Measurements from ENCODE around the gene GGTLC1.

The GGTLC1 gene

DNA sequence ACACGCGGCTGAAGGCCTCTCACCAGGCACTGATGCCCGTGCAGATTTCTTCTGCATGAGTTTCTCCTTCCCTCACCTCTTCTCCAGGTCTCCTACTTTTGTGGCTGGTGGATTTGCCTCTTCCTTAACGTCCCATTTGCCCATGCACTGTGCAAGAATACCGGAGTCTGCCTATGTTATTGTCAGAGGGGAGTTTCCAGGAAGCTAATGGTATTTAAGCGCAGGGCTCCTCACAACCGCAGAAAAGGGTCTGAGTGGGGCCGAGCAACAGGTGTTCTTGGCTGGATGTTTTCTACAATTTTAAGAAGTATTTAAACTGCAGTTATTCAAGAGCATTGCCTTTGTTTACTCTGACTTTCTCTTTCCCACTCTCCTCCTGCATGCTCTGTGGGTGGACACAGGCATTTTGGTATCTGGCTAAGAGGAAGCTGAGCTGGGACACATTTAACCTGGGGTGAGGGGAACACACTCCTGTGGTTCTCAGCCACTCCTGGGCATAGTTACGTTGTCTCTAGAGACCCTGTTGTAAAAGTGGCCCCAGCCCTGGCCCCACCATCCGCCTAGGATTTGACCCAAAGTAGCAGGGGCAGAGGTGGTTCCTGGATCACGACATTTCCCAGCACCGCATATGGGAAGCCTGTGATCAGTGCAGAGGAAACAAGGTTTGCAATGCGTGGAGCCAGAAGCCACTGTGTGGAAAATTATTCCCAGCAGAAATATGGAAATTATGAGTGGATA is 34.4 kb downstream of the GGTLC1 start:
- H3K4me3 ChIP-seq (ENCODE audit: low read depth, low read length) = no peak overlapping the region
- in situ Hi-C loops (cut with HindIII; ENCODE audit: low sequenced_read_pairs) = no loop called here
- TF ChIP-seq, protein P1, sequence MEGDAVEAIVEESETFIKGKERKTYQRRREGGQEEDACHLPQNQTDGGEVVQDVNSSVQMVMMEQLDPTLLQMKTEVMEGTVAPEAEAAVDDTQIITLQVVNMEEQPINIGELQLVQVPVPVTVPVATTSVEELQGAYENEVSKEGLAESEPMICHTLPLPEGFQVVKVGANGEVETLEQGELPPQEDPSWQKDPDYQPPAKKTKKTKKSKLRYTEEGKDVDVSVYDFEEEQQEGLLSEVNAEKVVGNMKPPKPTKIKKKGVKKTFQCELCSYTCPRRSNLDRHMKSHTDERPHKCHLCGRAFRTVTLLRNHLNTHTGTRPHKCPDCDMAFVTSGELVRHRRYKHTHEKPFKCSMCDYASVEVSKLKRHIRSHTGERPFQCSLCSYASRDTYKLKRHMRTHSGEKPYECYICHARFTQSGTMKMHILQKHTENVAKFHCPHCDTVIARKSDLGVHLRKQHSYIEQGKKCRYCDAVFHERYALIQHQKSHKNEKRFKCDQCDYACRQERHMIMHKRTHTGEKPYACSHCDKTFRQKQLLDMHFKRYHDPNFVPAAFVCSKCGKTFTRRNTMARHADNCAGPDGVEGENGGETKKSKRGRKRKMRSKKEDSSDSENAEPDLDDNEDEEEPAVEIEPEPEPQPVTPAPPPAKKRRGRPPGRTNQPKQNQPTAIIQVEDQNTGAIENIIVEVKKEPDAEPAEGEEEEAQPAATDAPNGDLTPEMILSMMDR (IDR thresholded peaks at IDR 0.05; ENCODE audit: low read depth, low read length) = no peak
- DNase-seq (ENCODE audit: low read depth, low spot score) = no peak

- no peak overlapping the region for H3K4me3 ChIP-seq (ENCODE audit: low read depth, low read length)
- DNase-seq (ENCODE audit: low read depth, low spot score) = no peak
- in situ Hi-C loops (cut with HindIII; ENCODE audit: low sequenced_read_pairs) = no loop called here
- TF ChIP-seq, protein P1 (IDR thresholded peaks at IDR 0.05; ENCODE audit: low read depth, low read length) = no peak
Observed at GRCh38 chr20:23946206-23946605, 42.4 kb downstream of the GGTLC1 start.

DNA sequence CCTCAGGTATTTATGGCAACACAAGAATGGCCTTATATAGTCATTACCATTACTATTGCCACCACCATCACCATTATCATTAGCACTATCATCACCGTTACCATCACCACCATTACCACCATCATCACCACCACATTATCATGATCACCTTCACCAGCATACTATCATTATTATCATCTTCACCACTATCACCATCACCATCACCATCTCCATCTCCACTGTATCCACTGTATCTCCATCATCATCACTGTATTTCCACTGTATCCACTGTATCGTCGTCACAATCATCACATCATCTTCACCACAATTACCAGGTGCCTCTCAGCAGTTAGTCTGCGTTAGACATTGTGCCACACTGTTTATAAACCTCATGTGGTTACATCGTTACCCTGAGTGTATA is 45.3 kb downstream of the GGTLC1 start:
- H3K4me3 ChIP-seq (ENCODE audit: low read depth, low read length) = no peak overlapping the region
- in situ Hi-C loops (cut with HindIII; ENCODE audit: low sequenced_read_pairs) = no loop called here
- no peak for DNase-seq (ENCODE audit: low read depth, low spot score)
- TF ChIP-seq, protein P1 (IDR thresholded peaks at IDR 0.05; ENCODE audit: low read depth, low read length) = no peak

- TF ChIP-seq, protein P1 (IDR thresholded peaks at IDR 0.05; ENCODE audit: low read depth, low read length) = no peak
- in situ Hi-C loops (cut with HindIII; ENCODE audit: low sequenced_read_pairs) = no loop called here
Observed at GRCh38 chr20:23939641-23940040, 48.9 kb downstream of the GGTLC1 start.

DNA sequence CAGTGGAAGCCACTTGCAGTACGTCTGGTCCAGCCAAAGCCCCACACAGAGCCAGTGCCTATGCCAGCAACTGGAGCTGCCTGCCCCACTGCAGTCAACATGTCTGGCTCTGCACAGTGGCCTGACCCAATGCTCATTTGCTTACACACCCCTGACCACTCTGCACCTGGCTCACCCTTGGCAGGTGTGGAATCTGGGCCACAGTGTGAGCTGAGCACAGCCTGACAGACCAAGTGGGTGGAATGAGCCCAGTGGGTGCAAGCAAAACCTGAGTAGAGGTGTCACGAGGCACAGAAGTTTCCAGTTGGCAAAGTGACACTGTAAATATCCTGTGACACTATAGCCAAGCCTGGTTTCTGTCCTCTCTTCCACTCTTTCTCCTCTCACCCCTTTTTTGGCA is 49.5 kb downstream of the GGTLC1 start:
- TF ChIP-seq, protein P1 (IDR thresholded peaks at IDR 0.05; ENCODE audit: low read depth, low read length) = no peak

More at GRCh38 chr20:23939641-23940040, 48.9 kb downstream of the GGTLC1 start:
- no peak for DNase-seq (ENCODE audit: low read depth, low spot score)
- H3K4me3 ChIP-seq (ENCODE audit: low read depth, low read length) = no peak overlapping the region

DNA sequence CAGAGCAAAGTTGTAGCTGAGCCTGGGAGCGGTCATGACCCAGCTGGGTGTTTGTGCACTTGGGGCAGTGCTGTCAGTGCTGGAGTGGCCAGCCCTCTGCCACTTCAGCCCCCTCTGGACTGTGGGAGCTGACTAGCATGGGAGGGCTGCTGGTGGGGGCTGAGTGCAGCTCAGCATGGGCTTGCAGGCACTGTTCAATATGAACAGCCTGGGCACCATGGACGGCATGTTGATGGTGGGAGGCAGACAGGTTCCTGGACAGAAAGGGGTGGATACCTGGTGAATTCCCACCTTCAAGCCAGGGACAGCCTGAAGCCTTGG is 50.5 kb downstream of the GGTLC1 start:
- no peak for DNase-seq (ENCODE audit: low read depth, low spot score)
- in situ Hi-C loops (cut with HindIII; ENCODE audit: low sequenced_read_pairs) = no loop called here
- no peak overlapping the region for H3K4me3 ChIP-seq (ENCODE audit: low read depth, low read length)
- TF ChIP-seq, protein P1 (IDR thresholded peaks at IDR 0.05; ENCODE audit: low read depth, low read length) = no peak

More for the DNA sequence above, 49.5 kb downstream of the GGTLC1 start:
- H3K4me3 ChIP-seq (ENCODE audit: low read depth, low read length) = no peak overlapping the region
- DNase-seq (ENCODE audit: low read depth, low spot score) = no peak
- in situ Hi-C loops (cut with HindIII; ENCODE audit: low sequenced_read_pairs) = no loop called here
